AG09319 (cell line): ENCODE results near the gene HOXC10.

Experiments
- DNase-seq: peaks from one replicate; pipeline ENCODE4 v3.0.0-alpha.2; 2010; ENCODE audit warnings: low read depth; ENCODE audit errors: extremely low read depth
- CTCF ChIP-seq: IDR thresholded peaks from 2 replicates; pipeline ENCODE4 v1.5.1; 2011; ENCODE audit warnings: low read depth, mild to moderate bottlenecking, inconsistent platforms, low read length, moderate library complexity

The HOXC10 gene

GRCh38 chr12:54029529-54030441 lies 44.8 kb downstream of the HOXC10 start:
- no peak for TF ChIP-seq CTCF

GRCh38 chr12:54030442-54030801 lies 45.5 kb downstream of the HOXC10 start:
- no peak for DNase-seq

More at GRCh38 chr12:54029529-54030441, 44.8 kb downstream of the HOXC10 start:
- no peak for DNase-seq

GRCh38 chr12:54030889-54031471 lies 46.0 kb downstream of the HOXC10 start:
- TF ChIP-seq CTCF: no peak
- DNase-seq: no peak

More at GRCh38 chr12:54030442-54030801, 45.5 kb downstream of the HOXC10 start:
- TF ChIP-seq CTCF: no peak

- DNase-seq: no peak
- TF ChIP-seq CTCF: no peak
Measured at GRCh38 chr12:54031480-54031879, 46.5 kb downstream of the HOXC10 start.

GRCh38 chr12:54032086-54032619 lies 47.2 kb downstream of the HOXC10 start:
- no peak for DNase-seq
- no peak for TF ChIP-seq CTCF

GRCh38 chr12:54032627-54033100 lies 47.7 kb downstream of the HOXC10 start, which contains the start of gene HOXC5:
Gene HOXC5, plus strand, starts transcription at chr12:54033050. Its CDS starts 73 bp downstream, at chr12:54033123.
- peak; percentile 14 for DNase-seq
- peak; percentile 84 for TF ChIP-seq CTCF
